ENCODE measurements around the gene LRRC75B. TPM values are rescaled to one million over a fixed set of nuclear protein-coding genes. Genes with fewer than 3 reads are reported as not detected.
"Not testable (repeated sequence)": the region's sequence is repeated elsewhere in the genome, so short reads cannot be mapped to it uniquely, and the experiment has no call there.

Gene LRRC75B
- total RNA-seq (10 to 100 TPM in 1 of 2 donors, 1 to 10 TPM in 1; 6.3 to 24.8 TPM), polyA plus RNA-seq (ENCODE audit: insufficient read length in 2 of 2) (10 to 100 TPM; 32.0 to 38.7 TPM)
- long read RNA-seq, donor 1, partial matches to known transcripts = 7 of 15 reads
- long read RNA-seq, donor 1, other reads (novel, unspliced or antisense) = 0 of 15 reads
- long read RNA-seq, donor 2, transcript LRRC75B-201 (4 exons, 1,238 nt) = major isoform, 8 of 9 reads
- long read RNA-seq, donor 2, partial matches to known transcripts = 0 of 9 reads
- long read RNA-seq, donor 2, other reads (novel, unspliced or antisense) = 0 of 9 reads
- long read RNA-seq, donor 3, partial matches to known transcripts = 0 of 4 reads
- long read RNA-seq, donor 3, other reads (novel, unspliced or antisense) = 0 of 4 reads
- long read RNA-seq, donor 4, partial matches to known transcripts = 13 of 20 reads
- long read RNA-seq, donor 4, other reads (novel, unspliced or antisense) = 0 of 20 reads

DNA sequence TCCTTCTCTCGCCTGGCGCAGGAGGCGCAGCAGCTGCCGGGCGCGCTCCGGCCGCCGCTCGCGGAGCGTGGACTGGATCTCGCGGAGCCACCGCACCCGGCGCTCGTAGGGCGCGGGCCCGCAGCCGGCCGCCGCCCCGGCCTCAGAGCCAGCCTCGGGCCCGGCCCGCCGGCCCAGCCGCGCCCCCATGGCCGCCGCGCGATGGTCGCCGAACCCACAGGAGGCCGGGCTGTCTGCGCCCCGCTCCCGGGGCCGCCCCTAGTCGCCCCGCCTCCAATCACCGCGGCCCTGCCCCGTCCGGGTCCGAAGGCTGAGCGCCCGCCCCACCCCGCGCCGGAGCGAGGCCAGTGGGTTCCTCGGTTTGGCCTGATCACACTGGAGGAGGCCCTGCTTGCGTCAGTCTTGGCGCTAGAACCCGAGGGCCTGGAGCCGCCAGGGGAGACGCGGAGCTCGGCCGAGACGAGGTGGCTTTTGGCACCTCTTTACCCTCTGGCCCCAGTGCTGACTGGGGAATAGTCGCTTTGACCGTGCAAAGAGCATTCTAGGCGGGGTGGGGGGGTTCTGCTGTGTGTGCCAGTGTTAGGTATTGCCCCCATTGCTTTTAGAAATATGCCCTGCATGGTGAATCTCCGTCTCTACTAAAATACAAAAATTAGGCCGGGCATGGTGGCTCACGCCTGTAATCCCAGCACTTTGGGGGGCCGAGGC, at the start of gene LRRC75B:
Gene LRRC75B (minus strand): TSS at position 223 of the 708 bp plus-strand sequence. CDS start 34 bp downstream, at position 189.
- Histone ChIP-seq H3K4me1 (ENCODE audit: control insufficient read depth, insufficient read depth, low read length) (peaks cover 67% of the 10 kb centered on the region), H3K27ac (ENCODE audit: low read depth, low read length) (peak within 1 kb of the TSS; percentile 88), H3K9me3 (ENCODE audit: control insufficient read depth, insufficient read depth, low read length) (no peaks in the 10 kb centered on the region), H3K4me3 (ENCODE audit: low read depth, low read length) (peak within 1 kb of the TSS; percentile 59), H3K36me3 (ENCODE audit: control insufficient read depth, insufficient read depth, low read length) (peaks cover 30% of the 10 kb centered on the region), H3K27me3 (ENCODE audit: control insufficient read depth, insufficient read depth, low read length) (no peaks in the 10 kb centered on the region)
- WGBS (ENCODE audit: insufficient coverage) = under 1% methylated on average over 66 of the region's 72 CpGs
- DNase-seq (ENCODE audit: low read depth in 4 of 6, low spot score in 6 of 6) = peak in 5 of 6 donors; percentile 52 to 93 (median 79)

DNA sequence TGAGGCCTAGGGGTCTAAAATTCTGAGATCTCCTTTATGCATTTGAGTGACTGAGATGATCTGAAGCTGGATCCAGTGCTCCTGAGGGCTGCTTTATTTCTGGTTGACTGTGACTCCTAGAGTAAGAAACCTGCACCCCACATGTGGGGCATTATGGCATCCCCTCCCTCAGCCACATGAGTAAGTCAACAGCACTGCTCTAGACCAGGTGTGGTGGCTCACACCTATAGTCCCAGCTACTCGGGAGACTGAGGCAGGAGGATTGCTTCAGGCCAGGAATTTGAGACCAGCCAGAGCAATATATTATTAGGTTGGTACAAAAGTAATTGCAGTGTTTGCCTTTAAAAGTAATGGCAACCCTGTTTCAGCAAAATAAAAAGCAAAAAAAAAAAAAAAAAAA, 49.4 kb upstream of the LRRC75B start:
- not testable (repeated sequence) for H3K4me3 ChIP-seq (ENCODE audit: low read depth, low read length); H3K36me3 ChIP-seq (ENCODE audit: control insufficient read depth, insufficient read depth, low read length); H3K9me3 ChIP-seq (ENCODE audit: control insufficient read depth, insufficient read depth, low read length); H3K4me1 ChIP-seq (ENCODE audit: control insufficient read depth, insufficient read depth, low read length); H3K27me3 ChIP-seq (ENCODE audit: control insufficient read depth, insufficient read depth, low read length); DNase-seq (ENCODE audit: low read depth in 4 of 6, low spot score in 6 of 6); H3K27ac ChIP-seq (ENCODE audit: low read depth, low read length)
- no CpG with 5 or more reads among the region's 1 CpG for WGBS (ENCODE audit: insufficient coverage)

DNA sequence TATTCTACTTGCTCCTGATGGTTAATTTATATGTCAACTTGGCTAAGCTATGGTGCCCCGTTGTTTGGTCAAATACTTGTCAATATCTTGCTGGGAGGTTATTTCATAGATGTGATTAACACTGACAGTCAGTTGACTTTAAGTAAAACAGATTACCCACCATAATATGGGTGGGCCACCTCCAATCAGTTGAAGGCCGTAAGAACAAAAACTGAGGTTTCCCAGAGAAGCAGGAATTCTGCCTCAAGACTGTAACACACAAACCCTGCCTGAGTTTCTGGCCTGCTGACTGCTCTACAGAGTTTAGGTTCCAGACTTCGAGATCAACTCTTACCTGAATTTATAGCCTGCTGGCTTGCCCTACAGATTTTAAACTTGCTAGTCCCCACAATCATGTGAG, 43.6 kb upstream of the LRRC75B start:
- not testable (repeated sequence) for H3K27ac ChIP-seq (ENCODE audit: low read depth, low read length); H3K4me3 ChIP-seq (ENCODE audit: low read depth, low read length); H3K9me3 ChIP-seq (ENCODE audit: control insufficient read depth, insufficient read depth, low read length); DNase-seq (ENCODE audit: low read depth in 4 of 6, low spot score in 6 of 6); H3K36me3 ChIP-seq (ENCODE audit: control insufficient read depth, insufficient read depth, low read length); H3K27me3 ChIP-seq (ENCODE audit: control insufficient read depth, insufficient read depth, low read length)
- 93% methylated on average over 1 of the region's 3 CpGs for WGBS (ENCODE audit: insufficient coverage)
- peaks cover 20% of the 10 kb centered on the region for H3K4me1 ChIP-seq (ENCODE audit: control insufficient read depth, insufficient read depth, low read length)

DNA sequence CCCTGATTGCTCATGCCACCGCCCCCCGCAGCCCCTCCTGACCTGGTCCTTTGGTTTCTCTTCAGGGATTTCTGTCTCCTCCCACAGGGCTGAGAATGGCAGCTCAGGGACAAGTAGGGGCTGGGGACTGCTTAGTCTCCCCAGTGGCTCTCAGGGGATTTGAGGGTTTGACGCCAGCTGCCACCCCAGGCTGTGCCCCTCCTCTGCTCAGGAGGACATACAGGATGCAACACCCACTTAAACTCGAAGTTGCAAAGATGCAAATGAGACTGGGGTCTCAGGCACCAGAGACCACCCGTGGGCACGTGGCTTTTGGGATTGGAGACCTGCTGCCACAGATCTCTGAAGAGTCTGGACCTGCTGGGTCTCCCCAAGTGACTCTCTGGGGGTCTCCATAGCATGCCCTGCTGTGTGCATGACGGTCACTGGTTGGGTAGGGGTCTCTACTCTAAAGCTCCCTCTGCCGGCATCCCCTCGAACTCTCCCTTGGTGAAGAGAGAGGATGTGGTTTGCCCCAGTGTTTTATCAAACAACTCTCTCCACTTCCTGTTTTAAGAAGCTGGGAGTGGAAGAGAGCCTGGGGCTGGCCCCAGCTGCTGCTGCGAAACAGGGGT, 42.0 kb upstream of the LRRC75B start:
- not testable (repeated sequence) for DNase-seq (ENCODE audit: low read depth in 4 of 6, low spot score in 6 of 6)

GRCh38 chr22:24633231-24634023, 40.6 kb upstream of the LRRC75B start:
- H3K4me1 ChIP-seq (ENCODE audit: control insufficient read depth, insufficient read depth, low read length) = peaks cover 24% of the 10 kb centered on the region
- not testable (repeated sequence) for H3K4me3 ChIP-seq (ENCODE audit: low read depth, low read length); DNase-seq (ENCODE audit: low read depth in 4 of 6, low spot score in 6 of 6); H3K9me3 ChIP-seq (ENCODE audit: control insufficient read depth, insufficient read depth, low read length); H3K36me3 ChIP-seq (ENCODE audit: control insufficient read depth, insufficient read depth, low read length); H3K27ac ChIP-seq (ENCODE audit: low read depth, low read length); H3K27me3 ChIP-seq (ENCODE audit: control insufficient read depth, insufficient read depth, low read length)
- WGBS (ENCODE audit: insufficient coverage) = 50% methylated on average over 12 of the region's 16 CpGs

More for the DNA sequence above, 42.0 kb upstream of the LRRC75B start:
- H3K27ac ChIP-seq (ENCODE audit: low read depth, low read length); H3K4me3 ChIP-seq (ENCODE audit: low read depth, low read length); H3K36me3 ChIP-seq (ENCODE audit: control insufficient read depth, insufficient read depth, low read length); H3K9me3 ChIP-seq (ENCODE audit: control insufficient read depth, insufficient read depth, low read length); H3K27me3 ChIP-seq (ENCODE audit: control insufficient read depth, insufficient read depth, low read length): not testable (repeated sequence)
- peaks cover 24% of the 10 kb centered on the region for H3K4me1 ChIP-seq (ENCODE audit: control insufficient read depth, insufficient read depth, low read length)
- WGBS (ENCODE audit: insufficient coverage) = 47% methylated on average over 5 of the region's 10 CpGs

DNA sequence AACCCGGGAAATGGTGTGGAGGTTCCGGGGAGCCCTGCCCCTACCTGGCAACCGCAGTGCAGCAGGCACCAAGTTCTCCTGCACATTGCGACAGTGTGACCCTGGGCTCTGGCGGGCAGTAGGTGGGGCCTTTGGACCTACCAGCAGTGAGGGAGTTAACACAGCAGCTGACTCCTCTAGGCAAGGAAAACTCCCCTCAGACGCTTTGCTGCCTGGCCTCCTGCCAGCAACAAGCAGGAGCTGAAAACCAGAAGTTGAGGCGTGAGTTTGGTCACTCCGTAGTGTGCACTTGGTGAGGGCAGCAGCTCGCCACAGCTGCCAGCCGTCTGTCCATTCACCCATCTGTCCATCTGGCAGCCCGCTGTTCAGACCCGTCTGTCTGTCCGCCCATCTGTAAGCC, 39.8 kb upstream of the LRRC75B start:
- peak in 2 of 6 donors; percentile 4 to 21 for DNase-seq (ENCODE audit: low read depth in 4 of 6, low spot score in 6 of 6)
- WGBS (ENCODE audit: insufficient coverage) = 46% methylated on average over 3 of the region's 13 CpGs
- H3K27me3 ChIP-seq (ENCODE audit: control insufficient read depth, insufficient read depth, low read length) = not testable (repeated sequence)

GRCh38 chr22:24631430-24632122, 38.7 kb upstream of the LRRC75B start:
- not testable (repeated sequence) for H3K36me3 ChIP-seq (ENCODE audit: control insufficient read depth, insufficient read depth, low read length); H3K4me3 ChIP-seq (ENCODE audit: low read depth, low read length); H3K27ac ChIP-seq (ENCODE audit: low read depth, low read length); DNase-seq (ENCODE audit: low read depth in 4 of 6, low spot score in 6 of 6); H3K27me3 ChIP-seq (ENCODE audit: control insufficient read depth, insufficient read depth, low read length); H3K9me3 ChIP-seq (ENCODE audit: control insufficient read depth, insufficient read depth, low read length)
- H3K4me1 ChIP-seq (ENCODE audit: control insufficient read depth, insufficient read depth, low read length) = peaks cover 24% of the 10 kb centered on the region
- 33% methylated on average over 12 of the region's 16 CpGs for WGBS (ENCODE audit: insufficient coverage)

More for the DNA sequence above, 39.8 kb upstream of the LRRC75B start:
- not testable (repeated sequence) for H3K4me3 ChIP-seq (ENCODE audit: low read depth, low read length); H3K27ac ChIP-seq (ENCODE audit: low read depth, low read length); H3K9me3 ChIP-seq (ENCODE audit: control insufficient read depth, insufficient read depth, low read length); H3K36me3 ChIP-seq (ENCODE audit: control insufficient read depth, insufficient read depth, low read length)
- H3K4me1 ChIP-seq (ENCODE audit: control insufficient read depth, insufficient read depth, low read length) = peaks cover 24% of the 10 kb centered on the region

DNA sequence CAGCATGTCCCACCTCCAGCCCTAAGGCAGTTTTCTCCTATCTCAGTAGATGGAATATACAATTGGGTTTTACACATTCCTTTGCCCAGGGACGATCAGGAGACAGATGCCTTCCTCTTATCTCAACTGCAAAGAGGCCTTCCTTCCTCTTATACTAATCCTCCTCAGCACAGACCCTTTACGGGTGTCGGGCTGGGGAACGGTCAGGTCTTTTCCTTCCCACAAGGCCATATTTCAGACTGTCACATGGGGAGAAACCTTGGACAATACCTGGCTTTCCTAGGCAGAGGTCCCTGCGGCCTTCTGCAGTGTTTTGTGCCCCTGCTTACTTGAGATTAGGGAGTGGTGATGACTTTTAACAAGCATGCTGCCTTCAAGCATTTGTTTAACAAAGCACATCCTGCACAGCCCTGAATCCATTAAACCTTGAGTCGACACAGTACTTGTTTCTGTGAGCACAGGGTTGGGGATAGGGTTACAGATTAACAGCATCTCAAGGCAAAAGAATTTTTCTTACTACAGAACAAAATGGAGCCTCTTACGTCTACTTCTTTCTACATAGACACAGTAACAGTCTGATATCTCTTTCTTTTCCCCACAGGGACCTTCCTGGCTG, 38.0 kb upstream of the LRRC75B start:
- H3K4me1 ChIP-seq (ENCODE audit: control insufficient read depth, insufficient read depth, low read length) = peaks cover 24% of the 10 kb centered on the region
- H3K27me3 ChIP-seq (ENCODE audit: control insufficient read depth, insufficient read depth, low read length); H3K27ac ChIP-seq (ENCODE audit: low read depth, low read length); H3K9me3 ChIP-seq (ENCODE audit: control insufficient read depth, insufficient read depth, low read length); H3K4me3 ChIP-seq (ENCODE audit: low read depth, low read length); H3K36me3 ChIP-seq (ENCODE audit: control insufficient read depth, insufficient read depth, low read length); DNase-seq (ENCODE audit: low read depth in 4 of 6, low spot score in 6 of 6): not testable (repeated sequence)
- no CpG with 5 or more reads among the region's 7 CpGs for WGBS (ENCODE audit: insufficient coverage)

Measured in spinal cord (tissue), 10 donors.